GM23338 (cell line): ENCODE data around the gene VAMP2. TPM values are rescaled to one million over a fixed set of nuclear protein-coding genes. Genes with fewer than 3 reads are reported as not detected.

Source experiments
- ATAC-seq: fragments of 200-7000 bp; cut with Tn5 transposase; 3 replicates; pipeline ENCODE4 v1.9.1; 2020
- DNase-seq: peaks from one replicate; pipeline ENCODE4 v3.0.0-alpha.2; 2015; ENCODE audit warnings: low spot score
- H2AFZ ChIP-seq: fragments of 200-600 bp; sonication (generic); 2 replicates; pipeline ENCODE4 v1.8.0; 2016; ENCODE audit warnings: antibody characterized with exemption, mild to moderate bottlenecking, moderate library complexity
- H3F3A ChIP-seq: fragments of 200-600 bp; sonication (generic); replicated peaks from 2 replicates; pipeline ENCODE4 v1.8.0; 2017; ENCODE audit warnings: antibody characterized with exemption, mixed run types, low read depth
- H3K27ac ChIP-seq: fragments of 200-600 bp; sonication (generic); 2 replicates; pipeline ENCODE4 v1.6.1; 2016; ENCODE audit warnings: low read depth
- H3K27me3 ChIP-seq: fragments of 200-600 bp; sonication (generic); 2 replicates; pipeline ENCODE4 v1.8.0; 2016; ENCODE audit warnings: mild to moderate bottlenecking, mixed run types, moderate library complexity; ENCODE audit not compliant: insufficient read depth
- H3K36me3 ChIP-seq: fragments of 200-600 bp; sonication (generic); 2 replicates; pipeline ENCODE4 v1.8.0; 2016; ENCODE audit warnings: mild to moderate bottlenecking; ENCODE audit not compliant: insufficient read depth
- H3K4me1 ChIP-seq: fragments of 200-600 bp; sonication (generic); 2 replicates; pipeline ENCODE4 v1.8.0; 2016; ENCODE audit warnings: mild to moderate bottlenecking, moderate library complexity; ENCODE audit not compliant: insufficient read depth
- H3K4me2 ChIP-seq: fragments of 200-600 bp; sonication (generic); 2 replicates; pipeline ENCODE4 v1.7.1; 2017; ENCODE audit warnings: mixed run types
- H3K4me3 ChIP-seq: fragments of 200-600 bp; sonication (generic); 2 replicates; pipeline ENCODE4 v1.6.1; 2016; ENCODE audit warnings: mixed run types
- H3K79me2 ChIP-seq: fragments of 200-600 bp; sonication (generic); replicated peaks from 2 replicates; pipeline ENCODE4 v1.8.0; 2017; ENCODE audit warnings: mild to moderate bottlenecking; ENCODE audit not compliant: insufficient read depth
- H3K9me2 ChIP-seq: fragments of 200-600 bp; sonication (generic); 2 replicates; pipeline ENCODE4 v1.8.0; 2017; ENCODE audit not compliant: insufficient read depth
- H4K20me1 ChIP-seq: fragments of 200-600 bp; sonication (generic); replicated peaks from 2 replicates; pipeline ENCODE4 v1.8.0; 2017; ENCODE audit warnings: mild to moderate bottlenecking; ENCODE audit not compliant: insufficient read depth
- H3K27ac Mint-ChIP-seq: 2 replicates; pipeline ENCODE4 v1.8.0; 2020; ENCODE audit warnings: inconsistent platforms, mild to moderate bottlenecking, moderate library complexity, mixed read lengths
- H3K27me3 Mint-ChIP-seq: 3 replicates; pipeline ENCODE4 v1.8.0; 2022; ENCODE audit warnings: low read depth, mild to moderate bottlenecking, moderate library complexity, mixed read lengths, inconsistent platforms; ENCODE audit not compliant: insufficient read depth, poor library complexity
- H3K36me3 Mint-ChIP-seq: 3 replicates; pipeline ENCODE4 v1.8.0; 2021; ENCODE audit warnings: low read depth, mild to moderate bottlenecking, inconsistent platforms, moderate library complexity, mixed read lengths
- H3K4me1 Mint-ChIP-seq: 3 replicates; pipeline ENCODE4 v1.8.0; 2020; ENCODE audit warnings: mild to moderate bottlenecking, inconsistent platforms, mixed read lengths
- H3K4me3 Mint-ChIP-seq: 3 replicates; pipeline ENCODE4 v1.8.0; 2021; ENCODE audit warnings: moderate library complexity, mild to moderate bottlenecking, inconsistent platforms, mixed read lengths
- H3K9me3 Mint-ChIP-seq: 3 replicates; pipeline ENCODE4 v1.8.0; 2020; ENCODE audit warnings: moderate library complexity, mild to moderate bottlenecking, inconsistent platforms, mixed read lengths
- CREB1 ChIP-seq: fragments of 250-450 bp; sonication (Bioruptor Pico); IDR thresholded peaks from 2 replicates; pipeline ENCODE4 v1.5.0; 2020; ENCODE audit warnings: low read depth, mild to moderate bottlenecking, moderate library complexity
- CTCF ChIP-seq, 2 experiments: fragments of 200-600 bp in 1 of 2; sonication (generic) in 1 of 2; conservative IDR thresholded peaks; 2 replicates each; pipeline versions ENCODE4 v1.5.1 to v1.6.1; 2016 to 2017; ENCODE audit warnings: antibody characterized with exemption in 2 of 2, low read depth in 2 of 2, mild to moderate bottlenecking in 2 of 2, moderate library complexity in 1 of 2
- ETS1 ChIP-seq: IDR thresholded peaks from 2 replicates; pipeline ENCODE4 v1.6.1; 2016; ENCODE audit warnings: antibody characterized with exemption
- EZH2 ChIP-seq: fragments of 200-600 bp; sonication (generic); IDR thresholded peaks from one replicate; pipeline ENCODE4 v1.8.0; 2017; ENCODE audit warnings: antibody characterized with exemption, mild to moderate bottlenecking, low read depth; ENCODE audit not compliant: unreplicated experiment
- EZH2phosphoT487 ChIP-seq: fragments of 200-600 bp; sonication (generic); IDR thresholded peaks from one replicate; pipeline ENCODE4 v1.8.1; 2018; ENCODE audit warnings: antibody characterized with exemption; ENCODE audit not compliant: unreplicated experiment
- JUNB ChIP-seq: IDR thresholded peaks from one replicate; pipeline ENCODE4 v1.6.1; 2016; ENCODE audit warnings: antibody characterized with exemption; ENCODE audit not compliant: unreplicated experiment
- NANOG ChIP-seq: IDR thresholded peaks from 2 replicates; pipeline ENCODE4 v1.6.1; 2016; ENCODE audit warnings: antibody characterized with exemption, borderline replicate concordance
- POLR2AphosphoS5 ChIP-seq: IDR thresholded peaks from 2 replicates; pipeline ENCODE4 v1.6.1; 2016; ENCODE audit warnings: antibody characterized with exemption, low read depth
- REST ChIP-seq: IDR thresholded peaks from one replicate; pipeline ENCODE4 v1.6.1; 2018; ENCODE audit warnings: antibody characterized with exemption; ENCODE audit not compliant: unreplicated experiment
- ZNF114 ChIP-seq: fragments of 250-450 bp; sonication (Bioruptor Pico); IDR thresholded peaks from 2 replicates; pipeline ENCODE4 v1.5.0; 2020; ENCODE audit warnings: mild to moderate bottlenecking, moderate library complexity
- ZNF331 ChIP-seq: fragments of 250-450 bp; sonication (Bioruptor Pico); IDR thresholded peaks from 2 replicates; pipeline ENCODE4 v1.5.0; 2020; ENCODE audit warnings: low read depth, mild to moderate bottlenecking, moderate library complexity
- polyA plus RNA-seq: library from polyadenylated mRNA; unstranded; fragments of >200 nt; fragmentation: Nextera tagmentation; extraction: Ambion mirVana; gene quantifications from 2 replicates; pipeline ENCODE4 v1.2.1, GENCODE V29; 2016
- total RNA-seq: library from RNA; depleted of rRNA; stranded (reverse); fragments of >200 nt; shearing (Covaris generic); gene quantifications from 2 replicates; pipeline ENCODE4 v1.2.3, GENCODE V29; 2014

Gene VAMP2
- total and polyA plus RNA-seq, 2 experiments from 2014 or later = 6.9 to 32.3 TPM

- no peak for TF ChIP-seq ETS1
- TF ChIP-seq CTCF (conservative IDR thresholded peaks at IDR 0.05; ENCODE audit: low read depth in 2 of 2) = no peak
- no peak for TF ChIP-seq JUNB
Measured at GRCh38 chr17:8188263-8188839, 25.6 kb upstream of the VAMP2 start (continued).

GRCh38 chr17:8187517-8188262 is 24.9 kb upstream of the VAMP2 start:
- no peaks in the 10 kb centered on the region for H3K9me2 ChIP-seq
- TF ChIP-seq REST (no peak), POLR2AphosphoS5 (0 out of 2 replicates have a peak, but pooled peaks have one; percentile 31), EZH2phosphoT487 (no peak), CTCF (conservative IDR thresholded peaks at IDR 0.05; ENCODE audit: low read depth in 2 of 2) (peak in 1 of 2 experiments; percentile 30; a peak in 1 of 4 replicates), ZNF114 (CRISPR knock-in tag) (no peak), ZNF331 (CRISPR knock-in tag) (no peak), CREB1 (CRISPR knock-in tag) (no peak), NANOG (no peak), ETS1 (no peak), EZH2 (no peak), JUNB (no peak)
- no peaks in the 10 kb centered on the region for H3K79me2 ChIP-seq
- H2AFZ ChIP-seq = no peak overlapping the region
- H3F3A ChIP-seq = peaks cover 15% of the 10 kb centered on the region
- Mint-ChIP-seq H3K27ac (no peak overlapping the region), H3K4me1 (peaks cover 11% of the 10 kb centered on the region), H3K27me3 (peaks cover 18% of the 10 kb centered on the region), H3K36me3 (no peaks in the 10 kb centered on the region; the same call in 2 of the 3 replicates), H3K4me3 (no peak overlapping the region), H3K9me3 (no peaks in the 10 kb centered on the region; the same call in 2 of the 3 replicates)
- peaks cover 13% of the 10 kb centered on the region for H3K27me3 ChIP-seq
- no peak overlapping the region for H3K27ac ChIP-seq
- H3K4me2 ChIP-seq = peak overlapping the region; percentile 77
- H3K36me3 ChIP-seq = no peaks in the 10 kb centered on the region
- no peaks in the 10 kb centered on the region for H4K20me1 ChIP-seq
- peak overlapping the region; percentile 100 for H3K4me3 ChIP-seq
- peak; percentile 41 for ATAC-seq
- peaks cover 9% of the 10 kb centered on the region for H3K4me1 ChIP-seq
- peak; percentile 98 for DNase-seq
